GM18519 (cell line): ENCODE data around the gene F13B.
A peak's percentile ranks its signal among the peaks of the same experiment; 100 is the strongest.
"Not testable (repeated sequence)": the region's sequence is repeated elsewhere in the genome, so short reads cannot be mapped to it uniquely, and the experiment has no call there.

Experiments
- ATAC-seq: cut with Tn5 transposase; IDR thresholded peaks from one replicate; pipeline ENCODE4 v1.9.1; 2021; ENCODE audit warnings: mild to moderate bottlenecking, moderate library complexity; ENCODE audit not compliant: unreplicated experiment, low FRiP score

F13B gene

GRCh38 chr1:197049100-197049499 lies 18.0 kb downstream of the F13B start:
- no peak for ATAC-seq

- ATAC-seq, result no peak
Measured at GRCh38 chr1:197042676-197043341, 24.3 kb downstream of the F13B start.

GRCh38 chr1:197041486-197042353 lies 25.3 kb downstream of the F13B start:
- peak; percentile 73 for ATAC-seq

GRCh38 chr1:197036861-197037260 lies 30.2 kb downstream of the F13B start:
- ATAC-seq, result no peak

GRCh38 chr1:197034631-197035339 lies 32.3 kb downstream of the F13B start:
- ATAC-seq, result not testable (repeated sequence)

GRCh38 chr1:197029749-197030148 lies 37.3 kb downstream of the F13B start:
- ATAC-seq, result no peak

- no peak for ATAC-seq
Measured at GRCh38 chr1:197027359-197027758, 39.7 kb downstream of the F13B start.

- ATAC-seq, result no peak
Measured at GRCh38 chr1:197024460-197024859, 42.6 kb downstream of the F13B start.

- ATAC-seq, result no peak
Measured at GRCh38 chr1:197021716-197022115, 45.3 kb downstream of the F13B start.

GRCh38 chr1:197017558-197018146 lies 49.4 kb downstream of the F13B start:
- no peak for ATAC-seq

- ATAC-seq, result no peak
Measured at GRCh38 chr1:197016751-197017150, 50.3 kb downstream of the F13B start.

- ATAC-seq, result no peak
Measured at GRCh38 chr1:197013234-197013633, 53.8 kb downstream of the F13B start.

GRCh38 chr1:197011614-197012013 lies 55.4 kb downstream of the F13B start:
- ATAC-seq, result no peak

GRCh38 chr1:197008861-197009260 lies 58.2 kb downstream of the F13B start:
- no peak for ATAC-seq

GRCh38 chr1:197003132-197003531 lies 63.9 kb downstream of the F13B start:
- ATAC-seq, result no peak

GRCh38 chr1:197001828-197002227 lies 65.2 kb downstream of the F13B start:
- no peak for ATAC-seq

- peak; percentile 48 for ATAC-seq
Measured at GRCh38 chr1:196997423-196997822, 69.6 kb downstream of the F13B start.

GRCh38 chr1:196993916-196994315 lies 73.1 kb downstream of the F13B start:
- no peak for ATAC-seq

- not testable (repeated sequence) for ATAC-seq
Measured at GRCh38 chr1:196991919-196992651, 75.0 kb downstream of the F13B start.
